SK-N-SH treated with all-trans-retinoic acid at 6 μM for 48 hours (cell line): ENCODE results near the gene MAP3K7CL.

Source experiments
- ATAC-seq: fragments of 200-7000 bp; cut with Tn5 transposase; 3 replicates; pipeline ENCODE4 v1.9.1; 2020; ENCODE audit warnings: mild to moderate bottlenecking, moderate library complexity
- ARNTL ChIP-seq: fragments of 450-650 bp; formaldehyde crosslinking; IDR thresholded peaks from 2 replicates; pipeline ENCODE4 v1.5.0; 2020; ENCODE audit warnings: low read depth, mild to moderate bottlenecking, moderate library complexity, borderline replicate concordance
- BACH2 ChIP-seq: fragments of 250-450 bp; sonication (Bioruptor Pico); IDR thresholded peaks from 2 replicates; pipeline ENCODE4 v1.9.0; 2021; ENCODE audit warnings: mild to moderate bottlenecking, borderline replicate concordance
- CSDC2 ChIP-seq: fragments of 250-450 bp; sonication (Bioruptor Pico); IDR thresholded peaks from 2 replicates; pipeline ENCODE4 v1.5.0; 2020; ENCODE audit warnings: mild to moderate bottlenecking, moderate library complexity
- ESRRG ChIP-seq: fragments of 250-450 bp; sonication (Bioruptor Pico); IDR thresholded peaks from 2 replicates; pipeline ENCODE4 v1.6.1; 2021; ENCODE audit warnings: mild to moderate bottlenecking
- GLIS3 ChIP-seq: fragments of 250-450 bp; sonication (Bioruptor Pico); IDR thresholded peaks from 2 replicates; pipeline ENCODE4 v1.5.0; 2020; ENCODE audit warnings: mild to moderate bottlenecking, moderate library complexity
- ISL1 ChIP-seq: fragments of 250-450 bp; sonication (Bioruptor Pico); IDR thresholded peaks from 2 replicates; pipeline ENCODE4 v2.1.2; 2022; ENCODE audit warnings: mild to moderate bottlenecking, moderate library complexity
- OSR1 ChIP-seq: fragments of 250-450 bp; sonication (Bioruptor Pico); IDR thresholded peaks from 2 replicates; pipeline ENCODE4 v1.8.0; 2022; ENCODE audit warnings: moderate library complexity, mild to moderate bottlenecking, inconsistent platforms
- PPARA ChIP-seq: fragments of 250-450 bp; sonication (Bioruptor Pico); IDR thresholded peaks from 2 replicates; pipeline ENCODE4 v1.5.0; 2020; ENCODE audit warnings: mild to moderate bottlenecking, borderline replicate concordance
- RARB ChIP-seq: fragments of 250-450 bp; sonication (Bioruptor Pico); IDR thresholded peaks from 2 replicates; pipeline ENCODE4 v1.8.0; 2021; ENCODE audit warnings: mild to moderate bottlenecking, moderate library complexity
- SNAI2 ChIP-seq: fragments of 250-450 bp; sonication (Bioruptor Pico); IDR thresholded peaks from 2 replicates; pipeline ENCODE4 v1.5.0; 2020; ENCODE audit warnings: mild to moderate bottlenecking, moderate library complexity
- TCF4 ChIP-seq: fragments of 250-450 bp; sonication (Bioruptor Pico); IDR thresholded peaks from 2 replicates; pipeline ENCODE4 v1.8.0; 2021; ENCODE audit warnings: mild to moderate bottlenecking, moderate library complexity, borderline replicate concordance
- TOX ChIP-seq: fragments of 250-450 bp; sonication (Bioruptor Pico); IDR thresholded peaks from 2 replicates; pipeline ENCODE4 v1.8.0; 2021; ENCODE audit warnings: mild to moderate bottlenecking, moderate library complexity, borderline replicate concordance
- ZC3H10 ChIP-seq: fragments of 250-450 bp; sonication (Bioruptor Pico); IDR thresholded peaks from 2 replicates; pipeline ENCODE4 v1.5.1; 2021; ENCODE audit warnings: mild to moderate bottlenecking, moderate library complexity
- ZFP3 ChIP-seq: fragments of 250-450 bp; sonication (Bioruptor Pico); IDR thresholded peaks from 2 replicates; pipeline ENCODE4 v1.5.0; 2020; ENCODE audit warnings: mild to moderate bottlenecking, moderate library complexity
- ZFP30 ChIP-seq: fragments of 450-650 bp; formaldehyde crosslinking; IDR thresholded peaks from 2 replicates; pipeline ENCODE4 v1.5.0; 2022; ENCODE audit warnings: mild to moderate bottlenecking, moderate library complexity
- ZNF565 ChIP-seq: fragments of 450-650 bp; formaldehyde crosslinking; conservative IDR thresholded peaks from 2 replicates; pipeline ENCODE4 v1.5.0; 2020; ENCODE audit warnings: low read depth, mild to moderate bottlenecking, moderate library complexity
- ZNF70 ChIP-seq: fragments of 450-650 bp; formaldehyde crosslinking; IDR thresholded peaks from 2 replicates; pipeline ENCODE4 v1.5.0; 2020; ENCODE audit warnings: mild to moderate bottlenecking, moderate library complexity
- TF ChIP-seq, protein P1 (sequence below): fragments of 250-450 bp; sonication (Bioruptor Pico); IDR thresholded peaks from 2 replicates; pipeline ENCODE4 v1.5.1; 2020; ENCODE audit warnings: low read depth, mild to moderate bottlenecking, moderate library complexity
- TF ChIP-seq, protein P2 (sequence below): fragments of 250-450 bp; sonication (Bioruptor Pico); IDR thresholded peaks from 2 replicates; pipeline ENCODE4 v1.8.0; 2020; ENCODE audit warnings: mild to moderate bottlenecking, moderate library complexity, borderline replicate concordance
- TF ChIP-seq, protein P3 (sequence below): fragments of 250-450 bp; sonication (Bioruptor Pico); IDR thresholded peaks from 2 replicates; pipeline ENCODE4 v1.5.1; 2021; ENCODE audit warnings: mild to moderate bottlenecking, moderate library complexity
- TF ChIP-seq, protein P4 (sequence below): fragments of 250-450 bp; sonication (Bioruptor Pico); IDR thresholded peaks from 2 replicates; pipeline ENCODE4 v1.8.0; 2021; ENCODE audit warnings: low read depth, mild to moderate bottlenecking, moderate library complexity, borderline replicate concordance

MAP3K7CL gene

DNA sequence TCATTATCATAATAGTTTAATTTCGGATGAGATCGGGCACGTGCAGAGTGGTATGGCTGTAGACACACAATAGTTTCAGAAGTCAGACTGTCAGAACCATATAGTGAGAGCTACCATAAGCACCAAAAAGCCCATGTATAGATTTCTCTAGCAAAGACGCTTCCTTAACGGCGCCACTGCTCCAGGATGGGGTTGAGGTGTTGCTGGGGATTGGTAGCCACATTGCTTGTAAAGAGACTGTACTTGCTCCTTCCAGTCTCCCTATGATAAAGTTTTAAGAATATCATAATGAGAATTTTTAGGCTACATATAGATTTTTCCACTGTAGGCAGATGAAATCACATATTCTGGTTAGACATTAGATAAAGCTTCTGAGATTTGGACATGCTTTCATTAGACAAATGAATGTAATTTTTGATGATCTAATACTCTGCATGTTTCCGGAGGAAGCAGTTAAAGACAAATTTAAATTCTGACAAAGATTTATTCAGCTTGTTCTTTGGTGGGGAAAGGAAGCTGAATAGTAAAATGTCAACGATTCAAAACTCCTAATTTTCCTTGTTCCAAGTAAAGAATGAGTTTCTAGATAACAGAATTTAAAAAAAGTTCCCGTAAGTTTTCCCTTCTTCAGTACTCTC lies 77.7 kb downstream of the MAP3K7CL start:
- TF ChIP-seq TOX (CRISPR knock-in tag): no peak
- no peak for TF ChIP-seq ZFP3 (CRISPR knock-in tag)
- TF ChIP-seq, protein P1, sequence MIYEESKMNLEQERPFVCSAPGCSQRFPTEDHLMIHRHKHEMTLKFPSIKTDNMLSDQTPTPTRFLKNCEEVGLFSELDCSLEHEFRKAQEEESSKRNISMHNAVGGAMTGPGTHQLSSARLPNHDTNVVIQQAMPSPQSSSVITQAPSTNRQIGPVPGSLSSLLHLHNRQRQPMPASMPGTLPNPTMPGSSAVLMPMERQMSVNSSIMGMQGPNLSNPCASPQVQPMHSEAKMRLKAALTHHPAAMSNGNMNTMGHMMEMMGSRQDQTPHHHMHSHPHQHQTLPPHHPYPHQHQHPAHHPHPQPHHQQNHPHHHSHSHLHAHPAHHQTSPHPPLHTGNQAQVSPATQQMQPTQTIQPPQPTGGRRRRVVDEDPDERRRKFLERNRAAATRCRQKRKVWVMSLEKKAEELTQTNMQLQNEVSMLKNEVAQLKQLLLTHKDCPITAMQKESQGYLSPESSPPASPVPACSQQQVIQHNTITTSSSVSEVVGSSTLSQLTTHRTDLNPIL (CRISPR knock-in tag): peak; percentile 33; the same call in 1 of the 2 replicates
- ATAC-seq: peak; percentile 60

DNA sequence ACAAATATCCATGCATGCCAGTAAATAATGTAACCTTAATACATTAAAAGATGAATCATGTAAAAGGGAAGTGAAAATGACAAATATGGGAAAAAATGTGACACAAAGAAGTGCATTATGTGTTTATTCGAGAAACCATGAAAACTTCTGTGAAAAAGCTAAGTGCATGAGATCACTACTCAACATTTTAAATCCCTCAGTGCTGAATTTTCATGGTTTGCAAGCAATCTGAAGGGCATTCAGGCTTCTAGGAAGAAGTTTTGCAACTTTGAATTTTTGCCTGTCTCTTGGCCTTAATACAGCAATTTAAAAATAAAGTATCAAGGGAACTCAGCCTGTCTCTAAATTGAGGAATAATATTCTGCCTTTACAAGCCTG lies 78.2 kb downstream of the MAP3K7CL start:
- TF ChIP-seq, protein P2, sequence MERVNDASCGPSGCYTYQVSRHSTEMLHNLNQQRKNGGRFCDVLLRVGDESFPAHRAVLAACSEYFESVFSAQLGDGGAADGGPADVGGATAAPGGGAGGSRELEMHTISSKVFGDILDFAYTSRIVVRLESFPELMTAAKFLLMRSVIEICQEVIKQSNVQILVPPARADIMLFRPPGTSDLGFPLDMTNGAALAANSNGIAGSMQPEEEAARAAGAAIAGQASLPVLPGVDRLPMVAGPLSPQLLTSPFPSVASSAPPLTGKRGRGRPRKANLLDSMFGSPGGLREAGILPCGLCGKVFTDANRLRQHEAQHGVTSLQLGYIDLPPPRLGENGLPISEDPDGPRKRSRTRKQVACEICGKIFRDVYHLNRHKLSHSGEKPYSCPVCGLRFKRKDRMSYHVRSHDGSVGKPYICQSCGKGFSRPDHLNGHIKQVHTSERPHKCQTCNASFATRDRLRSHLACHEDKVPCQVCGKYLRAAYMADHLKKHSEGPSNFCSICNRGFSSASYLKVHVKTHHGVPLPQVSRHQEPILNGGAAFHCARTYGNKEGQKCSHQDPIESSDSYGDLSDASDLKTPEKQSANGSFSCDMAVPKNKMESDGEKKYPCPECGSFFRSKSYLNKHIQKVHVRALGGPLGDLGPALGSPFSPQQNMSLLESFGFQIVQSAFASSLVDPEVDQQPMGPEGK (CRISPR knock-in tag): 0 out of 2 replicates have a peak, but pooled peaks have one; percentile 13
- TF ChIP-seq ISL1 (CRISPR knock-in tag) (peak; percentile 89), ZFP30 (no peak), CSDC2 (CRISPR knock-in tag) (no peak), ZFP3 (CRISPR knock-in tag) (no peak)
- TF ChIP-seq, all 23 proteins: peak for 2

DNA sequence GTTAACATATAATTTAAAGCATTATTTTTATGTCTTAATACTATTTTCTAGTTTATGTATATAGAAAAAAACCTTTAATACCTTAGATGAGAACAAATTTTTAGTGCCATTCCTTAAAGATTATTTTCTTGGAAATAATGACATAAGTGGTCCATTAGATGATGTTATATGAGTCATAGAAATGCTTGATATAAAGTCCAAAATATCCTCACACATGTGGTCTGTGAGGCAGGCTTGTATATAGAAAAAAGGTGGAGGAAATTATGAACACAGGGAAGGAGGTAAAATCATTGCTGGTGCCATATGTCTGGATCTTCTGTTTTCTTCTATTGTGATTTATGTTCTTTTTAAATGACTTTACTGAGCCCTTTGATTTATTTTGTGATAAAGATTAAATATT lies 79.3 kb downstream of the MAP3K7CL start:
- TF ChIP-seq GLIS3 (CRISPR knock-in tag) (no peak), ZFP30 (no peak), ZC3H10 (no peak), ZFP3 (CRISPR knock-in tag) (0 out of 2 replicates have a peak, but pooled peaks have one; percentile 51), ISL1 (CRISPR knock-in tag) (peak; percentile 66)
- TF ChIP-seq, protein P1 (CRISPR knock-in tag): no peak
- no peak for ATAC-seq

More for the DNA sequence above, 78.2 kb downstream of the MAP3K7CL start:
- ATAC-seq: peak; percentile 75

DNA sequence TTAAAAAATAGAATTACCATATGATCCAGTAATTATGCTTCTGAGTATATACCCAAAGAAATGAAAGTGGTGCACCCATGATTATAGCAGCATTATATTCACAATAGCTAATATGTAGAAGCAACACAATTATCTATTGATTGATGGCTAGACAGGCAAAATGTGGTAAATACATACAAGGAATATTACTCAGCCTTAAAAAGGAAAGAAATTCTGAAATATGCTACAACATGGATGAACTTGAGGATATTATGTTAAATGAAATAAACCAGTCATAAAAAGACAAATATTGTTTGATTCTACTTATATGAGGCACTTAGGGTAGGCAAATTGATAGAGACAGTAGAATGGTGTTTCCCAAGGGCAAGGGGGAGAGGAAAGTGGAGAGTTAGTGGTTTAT lies 80.8 kb downstream of the MAP3K7CL start:
- no peak for ATAC-seq
- no peak for TF ChIP-seq GLIS3 (CRISPR knock-in tag)
- TF ChIP-seq, protein P3, sequence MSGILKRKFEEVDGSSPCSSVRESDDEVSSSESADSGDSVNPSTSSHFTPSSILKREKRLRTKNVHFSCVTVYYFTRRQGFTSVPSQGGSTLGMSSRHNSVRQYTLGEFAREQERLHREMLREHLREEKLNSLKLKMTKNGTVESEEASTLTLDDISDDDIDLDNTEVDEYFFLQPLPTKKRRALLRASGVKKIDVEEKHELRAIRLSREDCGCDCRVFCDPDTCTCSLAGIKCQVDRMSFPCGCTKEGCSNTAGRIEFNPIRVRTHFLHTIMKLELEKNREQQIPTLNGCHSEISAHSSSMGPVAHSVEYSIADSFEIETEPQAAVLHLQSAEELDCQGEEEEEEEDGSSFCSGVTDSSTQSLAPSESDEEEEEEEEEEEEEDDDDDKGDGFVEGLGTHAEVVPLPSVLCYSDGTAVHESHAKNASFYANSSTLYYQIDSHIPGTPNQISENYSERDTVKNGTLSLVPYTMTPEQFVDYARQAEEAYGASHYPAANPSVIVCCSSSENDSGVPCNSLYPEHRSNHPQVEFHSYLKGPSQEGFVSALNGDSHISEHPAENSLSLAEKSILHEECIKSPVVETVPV (CRISPR knock-in tag): no peak
- TF ChIP-seq ZNF565 (CRISPR knock-in tag): no peak
- TF ChIP-seq ARNTL (CRISPR knock-in tag): no peak
- no peak for TF ChIP-seq TCF4 (CRISPR knock-in tag)
- no peak for TF ChIP-seq TOX (CRISPR knock-in tag)
- TF ChIP-seq PPARA (CRISPR knock-in tag): no peak
- TF ChIP-seq ESRRG (CRISPR knock-in tag): no peak
- no peak for TF ChIP-seq ZNF70 (CRISPR knock-in tag)
- TF ChIP-seq ZFP3 (CRISPR knock-in tag): no peak
- TF ChIP-seq SNAI2 (CRISPR knock-in tag): no peak
- TF ChIP-seq, protein P1 (CRISPR knock-in tag): no peak
- no peak for TF ChIP-seq OSR1
- TF ChIP-seq, protein P2 (CRISPR knock-in tag): no peak
- TF ChIP-seq BACH2 (CRISPR knock-in tag): no peak
- TF ChIP-seq, protein P4, sequence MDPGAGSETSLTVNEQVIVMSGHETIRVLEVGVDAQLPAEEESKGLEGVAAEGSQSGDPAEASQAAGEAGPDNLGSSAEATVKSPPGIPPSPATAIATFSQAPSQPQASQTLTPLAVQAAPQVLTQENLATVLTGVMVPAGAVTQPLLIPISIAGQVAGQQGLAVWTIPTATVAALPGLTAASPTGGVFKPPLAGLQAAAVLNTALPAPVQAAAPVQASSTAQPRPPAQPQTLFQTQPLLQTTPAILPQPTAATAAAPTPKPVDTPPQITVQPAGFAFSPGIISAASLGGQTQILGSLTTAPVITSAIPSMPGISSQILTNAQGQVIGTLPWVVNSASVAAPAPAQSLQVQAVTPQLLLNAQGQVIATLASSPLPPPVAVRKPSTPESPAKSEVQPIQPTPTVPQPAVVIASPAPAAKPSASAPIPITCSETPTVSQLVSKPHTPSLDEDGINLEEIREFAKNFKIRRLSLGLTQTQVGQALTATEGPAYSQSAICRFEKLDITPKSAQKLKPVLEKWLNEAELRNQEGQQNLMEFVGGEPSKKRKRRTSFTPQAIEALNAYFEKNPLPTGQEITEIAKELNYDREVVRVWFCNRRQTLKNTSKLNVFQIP (CRISPR knock-in tag): no peak
- no peak for TF ChIP-seq CSDC2 (CRISPR knock-in tag)
- no peak for TF ChIP-seq RARB (CRISPR knock-in tag)
- no peak for TF ChIP-seq ZFP30
